Heart left ventricle (tissue), 13 donors: ENCODE measurements around the gene USP35.

Experiments used
- CTCF ChIP-seq, 12 donors: fragments of 200-600 bp; sonication (generic) in 4 of 12; IDR thresholded peaks; one replicate each; pipeline versions ENCODE4 v1.5.0 to v1.8.0; 2018 to 2022; ENCODE audit warnings: antibody characterized with exemption in 12 of 12, mild to moderate bottlenecking in 5 of 12
- POLR2A ChIP-seq, 2 donors: fragments of 450-650 bp; IDR thresholded peaks; one replicate each; pipeline ENCODE4 v1.6.1; 2017; ENCODE audit warnings: antibody characterized with exemption in 2 of 2, mild to moderate bottlenecking in 2 of 2, moderate library complexity in 2 of 2
- donor health status: ischemic (EF 13 %, LVEDD 7.1; RV severe dilation, severe dysfunction).
- donor health status: DM: no; HTN: yes; CAD: no.
- donor health status: DM: no; HTN: no; CAD: no.
- donor health status: ischemic (EF 25% LVEDD 6.9; RV normal size, moderate dysfunction).
- donor health status: ischemic (EF 25% LVEDD 5.7; RV mildly dilated, moderate dysfunction).
- donor health status: ischemic (EF 35%, LVEDD 5.7; RV mildly dilated, moderate dysfunction).
- donor health status: nonischemic (EF 11% LVEDD 7.7; RV severe dilation, severe dysfunction).
- donor health status: DM: yes; HTN: yes; CAD: no.
- donor health status: PGD.
- donor health status: ischemic (EF 29% LVEDD 5.4; RV normal size, mild dysfunction).
- donor health status: nonischemic (EF 23%, LVEDD 6.1; RV moderate dilation, normal function).

- no peak for TF ChIP-seq CTCF (IDR thresholded peaks at IDR 0.05)
- no peak for TF ChIP-seq POLR2A (IDR thresholded peaks at IDR 0.05)
Observed at GRCh38 chr11:78234006-78234405, 45.3 kb downstream of the USP35 start.
